Activated T-helper 1 cell treated with anti-CD3 and anti-CD28 coated beads, Interleukin-12 subunit alpha, Interleukin-12 subunit beta, Interleukin-2, Interleukin-4 antibody, amounts not matched to agents 30 ng/mL and 10 ng/mL and 1 ng/mL, durations not matched to agents 14 hours and 24 hours and 36 hours (primary cell): ENCODE measurements around the gene PTGES3L. TPM values are rescaled to one million over a fixed set of nuclear protein-coding genes. Genes with fewer than 3 reads are reported as not detected.
"Not testable (repeated sequence)": the region's sequence is repeated elsewhere in the genome, so short reads cannot be mapped to it uniquely, and the experiment has no call there.

Experiments used
- DNase-seq: peaks from one replicate; pipeline ENCODE4 v3.0.0; 2021; ENCODE audit warnings: low spot score
- H3K27ac Mint-ChIP-seq: one replicate; pipeline ENCODE4 v1.8.0; 2021; ENCODE audit warnings: mild to moderate bottlenecking, mixed read lengths
- H3K27me3 Mint-ChIP-seq: one replicate; pipeline ENCODE4 v1.8.0; 2022; ENCODE audit warnings: mild to moderate bottlenecking, moderate library complexity, mixed read lengths; ENCODE audit not compliant: insufficient read depth
- H3K36me3 Mint-ChIP-seq: one replicate; pipeline ENCODE4 v1.8.0; 2021; ENCODE audit warnings: low read depth, mixed read lengths
- H3K4me1 Mint-ChIP-seq: one replicate; pipeline ENCODE4 v1.8.0; 2021; ENCODE audit warnings: low read depth, mixed read lengths
- H3K4me3 Mint-ChIP-seq: one replicate; pipeline ENCODE4 v1.8.0; 2021; ENCODE audit warnings: mild to moderate bottlenecking, moderate library complexity, mixed read lengths
- H3K9me3 Mint-ChIP-seq: one replicate; pipeline ENCODE4 v1.8.0; 2021; ENCODE audit warnings: mixed read lengths
- intact Hi-C: fragments of 100-400 bp; cut with micrococcal nuclease; formaldehyde crosslinking; loops from one replicate; pipeline ENCODE4 v1.15.1; 2024
- total RNA-seq: library from RNA; stranded (reverse); gene quantifications from 2 replicates; pipeline ENCODE4 v1.2.3, GENCODE V29; 2022

PTGES3L gene
- total RNA-seq, 1 donor from 2014 or later, result 1.0 TPM

DNA sequence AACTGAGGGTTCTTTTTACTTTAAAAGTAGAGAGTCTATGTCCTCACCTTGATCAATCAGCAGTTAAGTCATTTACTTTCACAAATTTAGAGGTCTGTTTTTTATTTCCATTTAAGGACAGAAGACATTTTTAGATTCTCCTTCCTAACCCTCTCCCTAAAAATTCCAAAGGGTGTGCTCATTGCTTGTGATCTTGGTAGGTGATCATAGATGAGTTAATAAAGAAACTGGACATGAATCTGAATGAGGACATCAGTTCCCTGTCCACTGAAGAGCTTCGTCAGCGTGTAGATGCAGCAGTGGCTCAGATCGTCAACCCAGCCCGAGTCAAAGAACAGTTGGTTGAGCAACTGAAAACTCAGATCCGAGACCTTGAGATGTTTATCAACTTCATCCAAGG is 9.3 kb upstream of the PTGES3L start:
- peaks cover 14% of the 10 kb centered on the region for H3K4me1 Mint-ChIP-seq
- H3K36me3 Mint-ChIP-seq, result peaks cover 54% of the 10 kb centered on the region
- H3K9me3 Mint-ChIP-seq, result no peaks in the 10 kb centered on the region
- H3K27me3 Mint-ChIP-seq, result no peaks in the 10 kb centered on the region
- intact Hi-C loops, result loop anchor here (10.0 kb wide), 1 partner anchor 424 kb away; the partner anchor contains the start of genes COASY and MLX
- H3K27ac Mint-ChIP-seq, result no peak overlapping the region
- H3K4me3 Mint-ChIP-seq, result no peak overlapping the region
- no peak for DNase-seq

DNA sequence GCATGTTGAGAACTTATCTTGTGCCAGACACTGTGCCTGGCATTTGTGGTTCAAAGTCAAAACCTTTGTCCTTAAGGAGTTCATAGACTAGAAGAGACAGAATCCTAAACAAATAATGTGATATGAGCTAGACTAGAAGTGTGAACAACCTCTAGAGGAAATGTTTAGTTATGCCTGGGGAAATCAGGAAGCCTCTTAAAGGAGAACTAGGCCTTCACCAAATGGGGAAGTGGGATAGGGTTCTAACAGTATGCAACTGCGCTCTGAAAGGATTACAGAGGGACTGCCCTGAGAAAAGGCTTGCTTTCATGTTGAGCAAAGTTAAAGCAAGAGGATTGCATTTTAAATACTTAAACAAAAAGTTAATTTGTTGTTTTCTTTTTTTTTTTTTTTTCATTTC is 5.3 kb upstream of the PTGES3L start:
- Mint-ChIP-seq H3K9me3 (no peaks in the 10 kb centered on the region), H3K27ac (peak overlapping the region; percentile 2), H3K27me3 (no peaks in the 10 kb centered on the region), H3K4me1 (peaks cover 33% of the 10 kb centered on the region), H3K4me3 (no peak overlapping the region), H3K36me3 (peaks cover 39% of the 10 kb centered on the region)
- intact Hi-C loops, result loop anchor here (10.0 kb wide), 1 partner anchor 420 kb away; the partner anchor contains the start of genes COASY and MLX
- DNase-seq, result no peak

DNA sequence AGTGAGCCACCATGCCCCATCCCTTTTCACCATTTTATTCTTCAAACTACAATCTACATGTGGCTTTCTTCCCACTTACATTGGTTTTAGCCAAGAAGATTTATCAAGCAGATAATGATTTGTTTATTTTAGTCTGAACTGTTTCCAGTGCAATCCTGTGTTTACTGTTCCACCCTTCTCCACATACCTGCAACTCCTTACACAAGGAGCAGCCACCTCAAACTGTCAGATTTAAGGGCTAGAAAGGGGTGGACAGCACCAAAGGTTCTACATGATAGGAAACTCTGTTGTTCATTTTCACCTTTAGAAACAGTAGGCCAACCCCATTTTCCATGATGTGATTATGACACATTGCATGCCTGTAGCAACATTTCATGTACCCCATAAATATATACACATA is 2.4 kb upstream of the PTGES3L start:
- DNase-seq, result no peak
- Mint-ChIP-seq H3K27me3 (peaks cover 2% of the 10 kb centered on the region), H3K36me3 (peaks cover 17% of the 10 kb centered on the region), H3K27ac (peak overlapping the region; percentile 71), H3K4me3 (peak overlapping the region; percentile 98), H3K4me1 (peaks cover 43% of the 10 kb centered on the region), H3K9me3 (no peaks in the 10 kb centered on the region)
- intact Hi-C loops, result loop anchor here (5.0 to 10.0 kb wide), 2 partner anchors 150 to 417 kb away; partner anchors contain the start of genes COASY, MLX and PSME3

DNA sequence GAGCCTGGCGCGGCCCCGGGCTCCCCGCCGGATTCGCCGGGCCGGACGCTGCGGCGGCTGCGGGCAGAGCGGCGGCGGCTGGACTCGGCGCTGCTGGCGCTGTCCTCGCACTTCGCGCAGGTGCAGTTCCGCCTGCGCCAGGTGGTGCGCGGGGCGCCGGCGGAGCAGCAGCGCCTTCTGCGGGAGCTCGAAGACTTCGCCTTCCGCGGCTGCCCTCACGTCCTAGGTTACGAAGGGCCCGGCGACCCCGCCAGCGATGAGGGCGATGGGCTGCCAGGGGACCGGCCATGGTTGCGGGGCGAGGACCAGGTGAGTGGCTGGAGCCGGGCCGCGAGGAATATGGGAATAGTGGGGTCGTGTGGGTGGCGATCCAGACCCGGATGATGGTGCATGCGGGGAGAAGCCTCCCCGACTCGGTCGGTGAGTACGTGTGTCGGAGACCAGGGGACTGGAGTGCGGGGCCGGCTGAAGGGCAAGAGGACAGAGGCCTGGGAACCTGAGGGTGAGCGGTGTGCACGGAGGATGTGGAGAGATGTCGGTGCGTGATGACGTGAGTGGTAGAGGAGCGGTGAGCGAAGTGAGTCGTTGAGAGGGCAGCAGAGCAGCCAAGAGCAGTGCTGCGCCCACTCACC is 1.0 kb upstream of the PTGES3L start:
- Mint-ChIP-seq H3K27me3 (peaks cover 2% of the 10 kb centered on the region), H3K27ac (peak overlapping the region; percentile 86), H3K36me3 (peaks cover 17% of the 10 kb centered on the region), H3K4me1 (peaks cover 43% of the 10 kb centered on the region), H3K9me3 (no peaks in the 10 kb centered on the region), H3K4me3 (peak overlapping the region; percentile 98)
- DNase-seq, result peak; percentile 47
- intact Hi-C loops, result loop anchor here (1.0 to 10.0 kb wide), 6 partner anchors 17 to 416 kb away; partner anchors contain the start of genes AARSD1, BRCA1, COASY and MLX

DNA sequence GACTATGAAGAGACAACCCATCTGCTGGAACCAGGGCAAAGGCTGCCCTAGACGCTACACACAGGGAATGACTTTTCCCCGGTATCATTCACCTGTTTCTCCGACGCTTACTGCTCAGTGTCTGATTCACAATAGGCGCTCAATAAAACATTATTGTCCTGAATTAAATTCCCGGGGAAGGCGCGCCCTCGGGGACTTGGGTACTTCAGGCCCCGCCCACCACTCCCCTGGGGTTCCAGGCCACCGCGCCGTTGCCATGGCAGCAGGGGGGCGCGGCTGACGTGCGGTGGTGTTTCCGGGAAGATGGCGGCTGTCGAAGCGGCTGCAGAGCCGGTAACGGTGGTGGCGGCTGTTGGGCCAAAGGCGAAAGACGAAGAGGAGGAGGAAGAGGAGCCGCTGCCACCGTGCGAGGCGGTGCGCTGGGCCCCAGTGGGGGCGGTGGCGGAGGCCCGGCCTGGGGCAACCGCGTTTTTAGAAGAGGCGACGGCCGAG is 440 bp upstream of the PTGES3L start, which contains the start of gene RUNDC1:
RUNDC1 (plus strand) TSS at position 292 of the 492 bp plus-strand sequence; CDS start at position 304, 12 bp downstream.
- intact Hi-C loops, result loop anchor here (1.0 to 10.0 kb wide), 5 partner anchors 18 to 416 kb away; partner anchors contain the start of genes BRCA1, COASY, MLX and PSME3

DNA sequence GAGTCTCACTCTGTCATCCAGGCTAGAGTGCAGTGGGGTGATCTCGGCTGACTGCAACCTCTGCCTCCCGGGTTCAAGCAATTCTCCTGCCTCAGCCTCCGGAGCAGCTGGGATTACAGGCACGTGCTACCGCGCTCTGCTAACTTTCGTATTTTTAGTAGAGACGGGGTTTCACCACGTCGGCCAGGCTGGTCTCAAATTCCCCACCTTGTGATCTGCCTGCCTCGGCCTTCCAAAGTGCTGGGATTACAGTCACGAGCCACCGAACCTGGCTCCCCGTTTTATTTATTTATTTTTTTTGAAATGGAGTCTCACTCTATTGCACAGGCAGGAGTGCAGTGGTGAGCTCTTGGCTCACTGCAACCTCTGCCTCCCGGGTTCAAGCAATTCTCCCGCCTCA is 4.2 kb downstream of the PTGES3L start:
- H3K36me3 Mint-ChIP-seq, H3K27me3 Mint-ChIP-seq, DNase-seq: not testable (repeated sequence)

More for the DNA sequence above, 440 bp upstream of the PTGES3L start, which contains the start of gene RUNDC1:
- peak; percentile 87 for DNase-seq
- Mint-ChIP-seq H3K4me3 (peak within 1 kb of the TSS; percentile 100), H3K9me3 (no peaks in the 10 kb centered on the region), H3K4me1 (peaks cover 40% of the 10 kb centered on the region), H3K27ac (peak within 1 kb of the TSS; percentile 99), H3K36me3 (peaks cover 15% of the 10 kb centered on the region), H3K27me3 (peaks cover 2% of the 10 kb centered on the region)

DNA sequence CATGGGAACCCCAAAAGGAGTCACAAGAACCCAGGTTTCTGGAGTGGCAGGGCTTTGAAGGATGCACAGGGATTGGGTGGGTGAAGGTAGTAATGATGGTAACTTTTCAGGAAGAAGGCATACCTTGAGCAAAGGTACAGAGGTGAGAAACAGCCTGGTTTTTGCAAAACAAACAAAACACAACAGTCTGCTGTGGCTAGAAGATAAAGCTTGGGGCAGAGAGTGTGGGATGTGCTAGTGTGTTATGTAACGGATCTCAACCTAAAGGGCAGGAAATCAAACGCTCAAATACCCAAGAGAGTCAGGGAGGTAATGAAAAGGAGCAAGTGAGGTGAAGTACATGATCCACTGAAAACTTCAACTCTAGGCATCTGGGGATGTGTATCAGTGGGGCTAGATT is 4.6 kb downstream of the PTGES3L start:
- Mint-ChIP-seq H3K27ac (peak overlapping the region; percentile 1), H3K4me1 (peaks cover 17% of the 10 kb centered on the region), H3K4me3 (no peak overlapping the region), H3K27me3 (peaks cover 2% of the 10 kb centered on the region), H3K9me3 (no peaks in the 10 kb centered on the region), H3K36me3 (no peaks in the 10 kb centered on the region)
- intact Hi-C loops, result no loop called here
- DNase-seq, result no peak

More for the DNA sequence above, 4.2 kb downstream of the PTGES3L start:
- H3K4me3 Mint-ChIP-seq, intact Hi-C loops, H3K27ac Mint-ChIP-seq, H3K9me3 Mint-ChIP-seq: not testable (repeated sequence)
- H3K4me1 Mint-ChIP-seq, result peaks cover 19% of the 10 kb centered on the region

DNA sequence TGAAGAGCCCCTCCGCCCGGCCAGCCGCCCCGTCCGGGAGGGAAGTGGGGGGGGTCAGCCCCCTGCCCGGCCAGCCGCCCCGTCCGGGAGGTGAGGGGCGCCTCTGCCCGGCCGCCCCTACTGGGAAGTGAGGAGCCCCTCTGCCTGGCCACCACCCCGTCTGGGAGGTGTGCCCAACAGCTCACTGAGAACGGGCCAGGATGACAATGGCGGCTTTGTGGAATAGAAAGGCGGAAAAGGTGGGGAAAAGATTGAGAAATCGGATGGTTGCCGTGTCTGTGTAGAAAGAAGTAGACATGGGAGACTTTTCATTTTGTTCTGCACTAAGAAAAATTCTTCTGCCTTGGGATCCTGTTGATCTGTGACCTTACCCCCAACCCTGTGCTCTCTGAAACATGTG is 6.6 kb downstream of the PTGES3L start:
- H3K9me3 Mint-ChIP-seq, H3K4me3 Mint-ChIP-seq, H3K27ac Mint-ChIP-seq, intact Hi-C loops, DNase-seq, H3K27me3 Mint-ChIP-seq, H3K36me3 Mint-ChIP-seq, H3K4me1 Mint-ChIP-seq: not testable (repeated sequence)

DNA sequence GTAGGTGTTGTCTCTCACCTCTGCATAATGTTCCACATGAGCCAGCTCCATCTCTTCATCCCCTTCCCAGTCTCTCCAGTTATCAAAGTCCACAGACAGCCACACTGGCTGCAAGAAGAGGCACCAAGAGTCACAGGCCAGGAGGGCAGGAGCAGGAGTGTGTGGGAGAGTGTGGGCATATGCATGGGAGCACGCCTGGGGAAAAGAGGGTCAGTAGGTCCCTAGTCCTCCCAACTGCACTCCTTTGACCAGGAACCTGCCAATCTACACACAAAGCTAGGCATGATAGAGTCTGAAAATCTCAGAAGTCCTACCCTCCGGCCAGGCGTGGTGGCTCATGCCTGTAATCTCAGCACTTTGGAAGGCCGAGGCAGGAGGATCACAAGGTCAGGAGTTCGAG is 8.3 kb downstream of the PTGES3L start:
- Mint-ChIP-seq H3K9me3 (no peaks in the 10 kb centered on the region), H3K4me3 (no peak overlapping the region), H3K27me3 (no peaks in the 10 kb centered on the region), H3K36me3 (no peaks in the 10 kb centered on the region), H3K4me1 (peaks cover 7% of the 10 kb centered on the region), H3K27ac (no peak overlapping the region)
- intact Hi-C loops, result no loop called here
- DNase-seq, result no peak

DNA sequence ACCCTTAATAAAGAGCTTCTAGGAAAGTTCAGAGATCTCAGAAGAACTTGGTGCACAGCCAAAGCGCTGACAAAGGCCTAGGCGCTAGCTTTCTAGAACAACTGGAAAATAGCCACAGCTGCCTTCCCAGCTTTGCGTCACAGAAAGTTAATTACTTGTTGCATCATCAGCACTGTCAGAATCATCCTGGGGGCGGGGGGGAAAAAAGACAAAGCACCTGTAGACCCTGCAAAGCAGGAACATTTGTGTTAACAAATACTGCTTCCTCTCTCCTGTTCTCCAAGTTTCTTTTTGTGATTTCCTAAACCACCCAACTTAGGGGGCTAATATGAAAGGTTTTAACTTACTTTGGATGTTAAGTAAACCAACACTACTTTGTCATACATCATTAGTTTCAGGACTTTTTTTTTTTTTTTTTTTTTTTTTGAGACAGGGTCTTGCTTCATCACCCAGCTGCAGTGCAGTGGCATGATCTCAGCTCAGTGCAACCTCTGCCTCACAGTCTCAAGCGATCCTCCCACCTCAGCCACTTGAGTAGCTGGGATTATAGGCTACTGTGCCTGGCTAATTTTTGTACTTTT is 10.8 kb downstream of the PTGES3L start:
- Mint-ChIP-seq H3K36me3 (peaks cover 4% of the 10 kb centered on the region), H3K27me3 (no peaks in the 10 kb centered on the region), H3K27ac (no peak overlapping the region), H3K4me3 (no peak overlapping the region), H3K4me1 (peaks cover 5% of the 10 kb centered on the region), H3K9me3 (no peaks in the 10 kb centered on the region)
- intact Hi-C loops, result loop anchor here (10.0 kb wide), 2 partner anchors 144 to 684 kb away; partner anchors contain the start of genes BECN1 and STAT5A
- no peak for DNase-seq

DNA sequence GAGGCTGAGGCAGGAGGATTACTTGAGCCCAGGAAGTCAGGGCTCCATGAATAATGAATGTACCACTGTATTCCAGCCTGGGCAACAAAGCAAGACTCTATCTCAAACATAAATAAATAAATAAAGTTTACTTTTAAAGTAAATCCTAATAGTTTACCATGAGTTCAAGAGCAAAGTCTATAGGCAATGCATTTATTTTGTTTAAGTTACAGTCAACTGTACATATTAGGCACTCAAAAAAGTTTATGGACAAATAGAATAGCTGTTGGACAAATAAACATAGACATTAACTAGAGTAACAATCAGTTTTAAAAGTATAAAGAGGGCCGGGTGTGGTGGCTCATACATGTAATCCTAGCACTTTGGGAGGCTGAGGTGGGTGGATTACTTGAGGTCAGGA is 12.0 kb downstream of the PTGES3L start:
- no peak overlapping the region for H3K4me3 Mint-ChIP-seq
- no peaks in the 10 kb centered on the region for H3K9me3 Mint-ChIP-seq
- H3K27ac Mint-ChIP-seq, result no peak overlapping the region
- H3K36me3 Mint-ChIP-seq, result peaks cover 8% of the 10 kb centered on the region
- intact Hi-C loops, result loop anchor here (10.0 kb wide), 2 partner anchors 143 to 683 kb away; partner anchors contain the start of genes BECN1 and STAT5A
- peaks cover 13% of the 10 kb centered on the region for H3K4me1 Mint-ChIP-seq
- H3K27me3 Mint-ChIP-seq, result no peaks in the 10 kb centered on the region
- no peak for DNase-seq

DNA sequence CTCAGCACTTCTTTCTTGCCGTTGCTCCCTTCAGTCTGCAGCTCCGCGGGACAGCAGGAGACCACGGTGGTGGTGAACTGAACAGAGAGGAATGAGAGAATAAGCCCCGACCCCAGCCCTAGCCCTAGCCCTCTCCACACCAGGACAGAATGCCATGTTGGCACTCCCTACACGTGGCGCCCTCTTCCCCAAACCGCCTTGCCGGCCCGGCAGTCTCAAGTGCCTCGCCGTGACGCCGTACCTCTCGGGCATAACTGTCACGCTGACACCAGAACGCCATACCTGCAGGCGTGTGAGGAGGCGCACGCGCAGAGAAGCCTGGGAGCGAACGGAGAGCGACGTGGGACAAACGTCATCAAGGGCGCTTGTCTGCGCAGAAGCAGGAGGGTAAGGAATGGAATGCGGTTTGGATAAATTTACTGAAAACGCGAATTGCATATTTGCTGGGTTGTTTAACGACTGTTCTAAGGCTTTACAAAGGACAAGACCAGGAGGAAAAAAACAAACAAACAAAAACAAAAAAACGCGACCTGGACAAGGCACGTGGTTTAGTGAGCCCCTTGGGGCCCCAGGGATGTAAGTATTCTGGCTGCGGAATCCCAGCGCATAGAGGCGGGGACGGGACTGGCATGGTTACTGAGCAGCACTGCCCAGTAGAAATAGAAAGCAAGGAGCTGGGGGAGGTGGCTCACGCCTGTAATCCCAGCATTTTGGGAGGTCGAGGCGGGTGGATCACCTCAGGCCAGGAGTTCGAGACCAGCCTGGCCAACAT is 15.5 kb downstream of the PTGES3L start, which contains the start of gene AARSD1:
AARSD1 (minus strand) TSS at position 294 of the 772 bp plus-strand sequence; CDS start at position 280, 14 bp downstream.
- intact Hi-C loops, result loop anchor here (1.0 to 10.0 kb wide), 7 partner anchors 17 to 680 kb away; partner anchors contain the start of genes BECN1, BRCA1, IFI35 and RPL27
- Mint-ChIP-seq H3K27ac (peak within 1 kb of the TSS; percentile 90), H3K36me3 (peaks cover 26% of the 10 kb centered on the region), H3K27me3 (no peaks in the 10 kb centered on the region), H3K4me3 (peak within 1 kb of the TSS; percentile 94), H3K9me3 (no peaks in the 10 kb centered on the region), H3K4me1 (peaks cover 13% of the 10 kb centered on the region)
- peak; percentile 90 for DNase-seq
